Mesenchymal stem cell (in vitro differentiated cells and primary cell): ENCODE measurements around the gene COL9A1.
A peak's percentile ranks its signal among the peaks of the same experiment; 100 is the strongest.

Source experiments
- DNase-seq: peaks from one replicate; pipeline ENCODE4 v3.0.0-alpha.2; 2013
- H2AFZ ChIP-seq: one replicate; pipeline ENCODE4 v1.6.1; 2013; ENCODE audit warnings: low read depth, mild to moderate bottlenecking, control low read depth, inconsistent platforms, low read length, moderate library complexity
- H2AK5ac ChIP-seq: 2 replicates; pipeline ENCODE4 v1.6.1; 2013; ENCODE audit warnings: low read length, moderate library complexity, mild to moderate bottlenecking, inconsistent platforms; ENCODE audit not compliant: severe bottlenecking
- H2BK120ac ChIP-seq: one replicate; pipeline ENCODE4 v1.6.1; 2013; ENCODE audit warnings: low read depth, mild to moderate bottlenecking, inconsistent platforms, low read length, moderate library complexity
- H2BK12ac ChIP-seq, 2 experiments: one replicate each; pipeline ENCODE4 v1.6.1; 2013; ENCODE audit warnings: inconsistent platforms in 2 of 2, low read length in 2 of 2, mild to moderate bottlenecking in 2 of 2, moderate library complexity in 2 of 2, control low read depth in 1 of 2
- H2BK15ac ChIP-seq: one replicate; pipeline ENCODE4 v1.6.1; 2013; ENCODE audit warnings: mild to moderate bottlenecking, low read depth, inconsistent platforms; ENCODE audit not compliant: poor library complexity, severe bottlenecking
- H2BK5ac ChIP-seq: 2 replicates; pipeline ENCODE4 v1.6.1; 2013; ENCODE audit warnings: low read depth, mild to moderate bottlenecking, low read length, control low read depth, inconsistent platforms; ENCODE audit not compliant: poor library complexity, severe bottlenecking
- H3K14ac ChIP-seq, 2 experiments: one replicate each; pipeline ENCODE4 v1.6.1; 2013; ENCODE audit warnings: inconsistent platforms in 2 of 2, low read length in 2 of 2, control low read depth in 1 of 2, mild to moderate bottlenecking in 1 of 2, moderate library complexity in 1 of 2
- H3K18ac ChIP-seq, 2 experiments: one replicate each; pipeline ENCODE4 v1.6.1; 2013; ENCODE audit warnings: inconsistent platforms in 2 of 2, low read length in 2 of 2, control low read depth in 1 of 2, low read depth in 1 of 2, mild to moderate bottlenecking in 1 of 2
- H3K23ac ChIP-seq, 2 experiments: one replicate each; pipeline ENCODE4 v1.6.1; 2013; ENCODE audit warnings: inconsistent platforms in 2 of 2, low read length in 2 of 2, mild to moderate bottlenecking in 2 of 2, moderate library complexity in 2 of 2, control low read depth in 1 of 2
- H3K27ac ChIP-seq: 2 replicates; pipeline ENCODE4 v1.5.1; 2013; ENCODE audit warnings: mild to moderate bottlenecking, moderate library complexity, low read length, control low read depth, inconsistent platforms; ENCODE audit not compliant: poor library complexity, severe bottlenecking
- H3K27me3 ChIP-seq, 2 experiments: 2 replicates each; pipeline versions ENCODE4 v1.6.1 to v1.7.0; 2013; ENCODE audit warnings: low read length in 2 of 2, mild to moderate bottlenecking in 2 of 2, moderate library complexity in 2 of 2, control low read depth in 1 of 2, inconsistent platforms in 1 of 2; ENCODE audit not compliant: control insufficient read depth in 1 of 2, insufficient read depth in 1 of 2
- H3K36me3 ChIP-seq, 2 experiments: 2 replicates each; pipeline versions ENCODE4 v1.6.1 to v1.7.0; 2013; ENCODE audit warnings: low read length in 2 of 2, control low read depth in 1 of 2, inconsistent platforms in 1 of 2, low read depth in 1 of 2, mild to moderate bottlenecking in 1 of 2; ENCODE audit not compliant: insufficient read depth in 2 of 2, control insufficient read depth in 1 of 2
- H3K4ac ChIP-seq, 2 experiments: one replicate each; pipeline ENCODE4 v1.6.1; 2013; ENCODE audit warnings: inconsistent platforms in 2 of 2, low read length in 2 of 2, mild to moderate bottlenecking in 2 of 2, moderate library complexity in 2 of 2, control low read depth in 1 of 2, low read depth in 1 of 2
- H3K4me1 ChIP-seq: 2 replicates; pipeline ENCODE4 v1.6.1; 2013; ENCODE audit warnings: low read depth, low read length, control low read depth; ENCODE audit not compliant: control insufficient read depth, insufficient read depth
- H3K4me2 ChIP-seq: 2 replicates; pipeline ENCODE4 v1.6.1; 2013; ENCODE audit warnings: low read length, mild to moderate bottlenecking, inconsistent platforms; ENCODE audit not compliant: poor library complexity, severe bottlenecking
- H3K4me3 ChIP-seq, 2 experiments: 2 replicates each; pipeline versions ENCODE4 v1.5.1 to v1.7.0; 2013; ENCODE audit warnings: low read length in 2 of 2, mild to moderate bottlenecking in 2 of 2, control low read depth in 1 of 2, low read depth in 1 of 2; ENCODE audit not compliant: insufficient read depth in 1 of 2
- H3K79me1 ChIP-seq: replicated peaks from 2 replicates; pipeline ENCODE4 v1.6.1; 2013; ENCODE audit warnings: mild to moderate bottlenecking, control low read depth, low read length, inconsistent platforms; ENCODE audit not compliant: poor library complexity, severe bottlenecking
- H3K9ac ChIP-seq: 2 replicates; pipeline ENCODE4 v1.7.0; 2013; ENCODE audit warnings: mild to moderate bottlenecking, low read length, moderate library complexity
- H3K9me3 ChIP-seq: 2 replicates; pipeline ENCODE4 v1.7.0; 2013; ENCODE audit warnings: mild to moderate bottlenecking, low read length; ENCODE audit not compliant: control insufficient read depth
- H4K8ac ChIP-seq: one replicate; pipeline ENCODE4 v1.6.1; 2013; ENCODE audit warnings: inconsistent platforms, mild to moderate bottlenecking, low read length, moderate library complexity
- H4K91ac ChIP-seq: one replicate; pipeline ENCODE4 v1.6.1; 2013; ENCODE audit warnings: mild to moderate bottlenecking, low read length, inconsistent platforms
- WGBS: methylation state at CpG from one replicate; pipeline ENCODE4 v1.1.7; 2013; ENCODE audit warnings: mixed read lengths; 5-methylcytosine and 5-hydroxymethylcytosine counted together

Gene COL9A1

DNA sequence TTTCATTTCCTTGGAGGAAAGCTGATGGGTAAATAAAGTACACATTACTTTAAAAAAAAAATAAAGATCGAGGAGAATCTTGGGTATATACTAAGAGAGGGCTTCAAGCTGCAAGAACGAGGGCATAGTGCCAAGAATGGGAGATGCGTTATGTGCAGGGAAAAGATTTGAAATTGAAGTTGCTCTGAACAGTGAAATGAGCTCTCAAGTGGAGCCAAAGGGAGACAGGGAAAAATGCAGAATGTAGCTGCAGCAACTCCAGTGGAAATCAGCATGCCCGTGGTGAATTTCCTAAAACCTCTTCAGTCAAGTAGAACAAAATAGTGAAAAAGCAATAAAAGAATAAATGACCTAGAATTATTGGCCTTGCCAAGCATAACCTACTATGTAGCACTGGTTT, 11.4 kb upstream of the COL9A1 start:
- Histone ChIP-seq H3K18ac (no peak overlapping the region), H3K14ac (no peak overlapping the region), H3K36me3 (no peaks in the 10 kb centered on the region), H3K4me1 (peaks cover 3% of the 10 kb centered on the region), H3K9me3 (no peaks in the 10 kb centered on the region), H2AFZ (no peak overlapping the region), H2AK5ac (no peak overlapping the region), H3K27me3 (peaks cover 45 to 65% of the 10 kb centered on the region in 2 experiments), H3K9ac (no peak overlapping the region), H4K8ac (no peak overlapping the region), H3K23ac (no peak overlapping the region), H3K4ac (no peak overlapping the region), H3K4me2 (no peak overlapping the region), H2BK120ac (no peak overlapping the region), H3K4me3 (no peak overlapping the region), H3K27ac (no peak overlapping the region), H2BK5ac (no peak overlapping the region), H4K91ac (no peak overlapping the region), H3K79me1 (no peaks in the 10 kb centered on the region), H2BK15ac (no peak overlapping the region), H2BK12ac (no peak overlapping the region)
- WGBS, result 79% methylated on average over 3 of the region's 4 CpGs
- DNase-seq, result no peak

- Histone ChIP-seq H3K14ac (no peak overlapping the region), H3K4me2 (no peak overlapping the region), H2BK15ac (no peak overlapping the region), H4K8ac (no peak overlapping the region), H3K4me3 (no peak overlapping the region), H3K18ac (no peak overlapping the region), H3K4me1 (peaks cover 3% of the 10 kb centered on the region), H3K27ac (no peak overlapping the region), H3K27me3 (peaks cover 54 to 73% of the 10 kb centered on the region in 2 experiments), H3K9me3 (no peaks in the 10 kb centered on the region), H2AK5ac (no peak overlapping the region), H2BK5ac (no peak overlapping the region), H2BK120ac (no peak overlapping the region), H3K23ac (no peak overlapping the region), H2BK12ac (no peak overlapping the region), H3K36me3 (no peaks in the 10 kb centered on the region), H3K4ac (no peak overlapping the region), H3K79me1 (no peaks in the 10 kb centered on the region), H3K9ac (no peak overlapping the region), H2AFZ (no peak overlapping the region), H4K91ac (no peak overlapping the region)
- 46% methylated on average over 3 of the region's 5 CpGs for WGBS
- DNase-seq, result peak; percentile 65
Observed at GRCh38 chr6:70312165-70312745, 9.4 kb upstream of the COL9A1 start.

DNA sequence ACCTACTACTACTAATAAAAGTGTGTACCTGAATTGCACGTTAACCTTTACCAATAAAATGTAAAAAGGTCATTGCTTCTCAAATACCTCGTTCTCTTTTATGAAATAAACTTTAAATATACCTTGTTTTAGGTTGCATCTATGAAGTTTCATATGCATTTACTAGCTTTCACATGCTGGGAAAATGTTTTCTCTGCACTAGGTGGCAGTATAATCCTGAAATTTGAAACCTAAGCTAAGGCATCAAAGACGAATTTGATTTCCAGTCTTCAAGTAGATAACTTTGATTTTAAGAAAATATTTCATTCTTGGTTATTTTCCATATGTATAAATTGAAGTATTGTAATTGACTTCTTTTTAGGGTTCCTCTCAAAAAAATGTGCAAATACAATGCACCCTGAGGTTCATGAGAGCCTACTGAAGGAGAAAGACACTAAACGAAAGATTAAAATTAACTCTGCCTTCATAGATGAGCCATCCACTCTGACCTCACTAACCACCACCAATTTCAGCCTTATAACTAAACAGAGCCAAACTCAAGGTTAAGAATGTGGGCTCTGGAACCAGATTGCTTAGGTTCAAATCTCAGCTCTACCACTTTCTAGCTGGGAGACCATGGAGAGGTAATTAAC, 7.3 kb upstream of the COL9A1 start:
- H3K9me3 ChIP-seq, result no peaks in the 10 kb centered on the region
- no peak overlapping the region for H2BK15ac ChIP-seq
- H3K4me1 ChIP-seq, result peaks cover 3% of the 10 kb centered on the region

GRCh38 chr6:70309243-70309642, 6.4 kb upstream of the COL9A1 start:
- Histone ChIP-seq H3K27ac (no peak overlapping the region), H3K4me1 (peaks cover 3% of the 10 kb centered on the region), H2AFZ (no peak overlapping the region), H2BK12ac (no peak overlapping the region), H2BK5ac (no peak overlapping the region), H3K9ac (no peak overlapping the region), H3K4ac (no peak overlapping the region), H3K9me3 (no peaks in the 10 kb centered on the region), H3K4me3 (no peak overlapping the region), H2BK120ac (no peak overlapping the region), H3K18ac (no peak overlapping the region), H3K23ac (no peak overlapping the region), H2AK5ac (no peak overlapping the region), H4K91ac (no peak overlapping the region), H3K14ac (no peak overlapping the region), H4K8ac (no peak overlapping the region), H3K36me3 (no peaks in the 10 kb centered on the region), H3K79me1 (no peaks in the 10 kb centered on the region), H3K27me3 (peaks cover 46 to 71% of the 10 kb centered on the region in 2 experiments), H2BK15ac (no peak overlapping the region), H3K4me2 (no peak overlapping the region)
- no peak for DNase-seq
- 66% methylated on average over 2 of the region's 2 CpGs for WGBS

More for the DNA sequence above, 7.3 kb upstream of the COL9A1 start:
- no peak overlapping the region for H3K4ac ChIP-seq
- H3K18ac ChIP-seq, result no peak overlapping the region
- H2BK12ac ChIP-seq, result no peak overlapping the region
- H2BK120ac ChIP-seq, result no peak overlapping the region
- H3K79me1 ChIP-seq, result no peaks in the 10 kb centered on the region
- no peak overlapping the region for H3K14ac ChIP-seq
- peak; percentile 42 for DNase-seq
- H3K23ac ChIP-seq, result no peak overlapping the region
- no peak overlapping the region for H3K27ac ChIP-seq
- no peak overlapping the region for H2AK5ac ChIP-seq
- no peak overlapping the region for H4K8ac ChIP-seq
- no peak overlapping the region for H2AFZ ChIP-seq
- no peak overlapping the region for H4K91ac ChIP-seq
- no peak overlapping the region for H3K4me2 ChIP-seq
- H3K36me3 ChIP-seq, result no peaks in the 10 kb centered on the region
- no peak overlapping the region for H3K9ac ChIP-seq
- no peak overlapping the region for H3K4me3 ChIP-seq
- H3K27me3 ChIP-seq, result peaks cover 48 to 70% of the 10 kb centered on the region in 2 experiments
- 92% methylated on average over 1 of the region's 4 CpGs for WGBS
- H2BK5ac ChIP-seq, result no peak overlapping the region
